HepG2 (cell line): ENCODE measurements around the gene EPB41. TPM values are rescaled to one million over a fixed set of nuclear protein-coding genes. Genes with fewer than 3 reads are reported as not detected.

Experiments used
- ATAC-seq: fragments of 200-7000 bp; cut with Tn5 transposase; 3 replicates; pipeline ENCODE4 v1.9.1; 2020; ENCODE audit warnings: mild to moderate bottlenecking, moderate library complexity
- BruUV-seq: library from RNA; stranded (reverse); fragments of 400-500 nt; replicated peaks from 2 replicates; lab custom pipeline; 2021; lab: Mats Ljungman, UMichigan
- CTCF ChIA-PET: fragments of 300-600 bp; formaldehyde crosslinking; extraction: SDS; loops from one replicate; lab custom pipeline; 2021; ENCODE audit warnings: low total read pairs, inconsistent platforms, low intra/inter-chr PET ratio; lab: Yijun Ruan, JAX
- POLR2A ChIA-PET: fragments of 350-600 bp; sonication (Branson Sonifier 250); formaldehyde crosslinking; loops from one replicate; lab custom pipeline; 2020; ENCODE audit warnings: antibody characterized with exemption, inconsistent platforms; lab: Yijun Ruan, JAX
- DNase-seq: peaks from one replicate; pipeline ENCODE4 v3.0.0-alpha.2; 2015; ENCODE audit warnings: low spot score
- FAIRE-seq: peaks from 3 replicates; lab custom pipeline; 2011; peaks lifted over from hg19 to GRCh38; lab: Jason Lieb, UNC
- H2AFZ ChIP-seq: one replicate; pipeline ENCODE4 v1.6.1; 2011; ENCODE audit warnings: low read length, inconsistent platforms
- H3K27ac ChIP-seq: fragments of 300-600 bp; 3 replicates; pipeline ENCODE4 v1.8.0; 2011; ENCODE audit warnings: mixed run types, mild to moderate bottlenecking, mixed read lengths, low read length, inconsistent platforms; ENCODE audit not compliant: insufficient read depth; ENCODE audit errors: extremely low read length
- H3K27me3 ChIP-seq, 2 experiments: fragments of 200-600 bp in 1 of 2; 2 replicates in 1 of 2; 3 replicates in 1 of 2; pipeline versions ENCODE4 v1.6.0 to v1.8.0; 2011; ENCODE audit warnings: low read length in 2 of 2, mild to moderate bottlenecking in 2 of 2, moderate library complexity in 2 of 2, inconsistent platforms in 1 of 2; ENCODE audit not compliant: insufficient read depth in 2 of 2, control insufficient read depth in 1 of 2
- H3K36me3 ChIP-seq, 2 experiments: fragments of 200-600 bp in 1 of 2; replicated peaks in 1 of 2; 2 replicates in 1 of 2; 3 replicates in 1 of 2; pipeline versions ENCODE4 v1.5.1 to v1.8.0; 2011; ENCODE audit warnings: low read length in 2 of 2, inconsistent platforms in 1 of 2; ENCODE audit not compliant: insufficient read depth in 2 of 2, control insufficient read depth in 1 of 2
- H3K4me1 ChIP-seq: 2 replicates; pipeline ENCODE4 v1.5.1; 2012; ENCODE audit warnings: low read length, inconsistent platforms; ENCODE audit not compliant: insufficient read depth
- H3K4me2 ChIP-seq: 2 replicates; pipeline ENCODE4 v1.6.0; 2011; ENCODE audit warnings: low read depth, low read length, inconsistent platforms
- H3K4me3 ChIP-seq, 3 experiments: fragments of 200-600 bp in 1 of 3; sonication (generic), shearing (Covaris generic) in 1 of 3; replicated peaks in 1 of 3; 2 replicates each; pipeline ENCODE4 v1.5.1; 2011 to 2016; ENCODE audit warnings: low read length in 3 of 3, inconsistent platforms in 2 of 3, low read depth in 2 of 3, mild to moderate bottlenecking in 2 of 3, control low read depth in 1 of 3, mixed read lengths in 1 of 3; ENCODE audit not compliant: insufficient read depth in 1 of 3
- H3K79me2 ChIP-seq: one replicate; pipeline ENCODE4 v1.6.1; 2011; ENCODE audit warnings: low read length, inconsistent platforms; ENCODE audit not compliant: insufficient read depth
- H3K9ac ChIP-seq: 2 replicates; pipeline ENCODE4 v1.6.0; 2011; ENCODE audit warnings: mild to moderate bottlenecking, low read depth, low read length, inconsistent platforms; ENCODE audit not compliant: insufficient read depth
- H3K9me3 ChIP-seq: 2 replicates; pipeline ENCODE4 v1.5.1; 2012; ENCODE audit warnings: mild to moderate bottlenecking, low read length
- H4K20me1 ChIP-seq: 2 replicates; pipeline ENCODE4 v1.6.0; 2011; ENCODE audit warnings: inconsistent platforms, mild to moderate bottlenecking, low read length, moderate library complexity; ENCODE audit not compliant: insufficient read depth
- SOX5 ChIP-seq: IDR thresholded peaks from 2 replicates; pipeline ENCODE4 v1.6.1; 2016; ENCODE audit warnings: borderline replicate concordance
- ZFP36 ChIP-seq: fragments of 150-350 bp; IDR thresholded peaks from 2 replicates; pipeline ENCODE4 v1.6.1; 2018; ENCODE audit warnings: borderline replicate concordance, low read length, low read depth; ENCODE audit not compliant: partially characterized antibody
- WGBS: methylation state at CpG from one replicate; pipeline ENCODE4 v1.1.6; 2017; ENCODE audit warnings: low lambda C conversion rate; 5-methylcytosine and 5-hydroxymethylcytosine counted together
- in situ Hi-C: cut with HindIII; loops from 2 replicates; pipeline ENCODE4 v1.10.0; 2017; ENCODE audit warnings: low pct_unique_long_range_greater_than_20kb; ENCODE audit not compliant: extremely low pct_ligation_motif_present
- intact Hi-C: fragments of 100-400 bp; cut with micrococcal nuclease; formaldehyde crosslinking; loops from one replicate; pipeline ENCODE4 v1.10.0; 2022; ENCODE audit not compliant: unreplicated experiment
- polyA plus RNA-seq, 8 experiments: library from polyadenylated mRNA; depleted of rRNA in 3 of 8; stranded (reverse) in 7 of 8; unstranded in 1 of 8; fragments of >200 nt; fragmentation: Illumina TruSeq in 4 of 8; extraction: Trizol in 4 of 8; gene quantifications; 2 replicates each; pipeline versions ENCODE4 v1.2.1 to v1.2.3, GENCODE V29; 2011 to 2016; ENCODE audit warnings: low read depth in 4 of 8, missing spikeins in 1 of 8, mixed read lengths in 1 of 8; ENCODE audit not compliant: insufficient read depth in 1 of 8
- total RNA-seq, 5 experiments: library from RNA; depleted of rRNA; stranded (reverse); fragments of >200 nt; fragmentation: Illumina TruSeq; extraction: Trizol; gene quantifications; 2 replicates each; pipeline ENCODE4 v1.2.3, GENCODE V29; 2016; ENCODE audit warnings: low read depth in 1 of 5
- TF ChIP-seq, protein P1 (sequence below): sonication (generic); formaldehyde crosslinking; IDR thresholded peaks from 2 replicates; pipeline ENCODE4 v1.4.0; 2020; ENCODE audit warnings: missing genetic modification reagents
- TF ChIP-seq, protein P2 (sequence below): IDR thresholded peaks from 2 replicates; pipeline ENCODE4 v1.6.1; 2016; ENCODE audit warnings: low read depth
- TF ChIP-seq, protein P3 (sequence below), 2 experiments: sonication (generic) in 1 of 2; formaldehyde crosslinking in 1 of 2; IDR thresholded peaks; 2 replicates each; pipeline versions ENCODE4 v1.5.1 to v1.6.1; 2011 to 2020; ENCODE audit warnings: borderline replicate concordance in 1 of 2, low read depth in 1 of 2, low read length in 1 of 2, mild to moderate bottlenecking in 1 of 2, missing genetic modification reagents in 1 of 2, moderate library complexity in 1 of 2

Gene EPB41
- total and polyA plus RNA-seq, 2 of the 13 experiments (the other 11 are each of a cell fraction or from before 2014, with no cell fraction given): 34.5 to 46.7 TPM

DNA sequence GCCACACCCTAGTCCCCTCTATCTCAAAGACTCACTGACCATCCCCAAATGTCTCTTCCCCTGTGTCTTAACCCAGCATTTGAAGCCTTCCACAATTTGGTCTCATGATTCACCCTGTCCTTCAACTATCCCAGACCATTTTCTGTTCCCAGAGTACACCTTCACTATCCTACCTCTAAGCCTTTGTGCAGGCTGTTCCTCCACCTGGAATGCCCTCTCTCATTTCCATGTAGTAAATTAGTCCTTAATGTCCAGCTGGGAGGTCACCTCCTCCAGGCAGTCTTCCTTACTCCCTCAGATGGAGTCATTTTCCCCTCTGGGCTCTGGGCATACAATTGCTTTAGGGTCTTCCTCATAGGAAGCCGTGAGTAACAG, 31.1 kb upstream of the EPB41 start:
- intact Hi-C loops: loop anchor here (10.0 kb wide), 1 partner anchor 242 kb away; the partner anchor contains the start of gene TMEM200B
- Histone ChIP-seq H3K4me3 (no peak overlapping the region), H3K9me3 (no peaks in the 10 kb centered on the region), H3K27ac (no peak overlapping the region), H3K36me3 (no peaks in the 10 kb centered on the region), H2AFZ (no peak overlapping the region), H4K20me1 (no peaks in the 10 kb centered on the region), H3K4me1 (peaks cover 67% of the 10 kb centered on the region), H3K4me2 (no peak overlapping the region), H3K79me2 (peaks cover 6% of the 10 kb centered on the region), H3K9ac (no peak overlapping the region), H3K27me3 (no peaks in the 10 kb centered on the region; a peak in 2 of 5 replicates)
- WGBS: 100% methylated on average over 1 of the region's 1 CpG
- ChIA-PET CTCF (no interaction called here), POLR2A (no interaction called here)
- FAIRE-seq (no peak), DNase-seq (no peak), ATAC-seq (no peak)
- TF ChIP-seq, protein P1, sequence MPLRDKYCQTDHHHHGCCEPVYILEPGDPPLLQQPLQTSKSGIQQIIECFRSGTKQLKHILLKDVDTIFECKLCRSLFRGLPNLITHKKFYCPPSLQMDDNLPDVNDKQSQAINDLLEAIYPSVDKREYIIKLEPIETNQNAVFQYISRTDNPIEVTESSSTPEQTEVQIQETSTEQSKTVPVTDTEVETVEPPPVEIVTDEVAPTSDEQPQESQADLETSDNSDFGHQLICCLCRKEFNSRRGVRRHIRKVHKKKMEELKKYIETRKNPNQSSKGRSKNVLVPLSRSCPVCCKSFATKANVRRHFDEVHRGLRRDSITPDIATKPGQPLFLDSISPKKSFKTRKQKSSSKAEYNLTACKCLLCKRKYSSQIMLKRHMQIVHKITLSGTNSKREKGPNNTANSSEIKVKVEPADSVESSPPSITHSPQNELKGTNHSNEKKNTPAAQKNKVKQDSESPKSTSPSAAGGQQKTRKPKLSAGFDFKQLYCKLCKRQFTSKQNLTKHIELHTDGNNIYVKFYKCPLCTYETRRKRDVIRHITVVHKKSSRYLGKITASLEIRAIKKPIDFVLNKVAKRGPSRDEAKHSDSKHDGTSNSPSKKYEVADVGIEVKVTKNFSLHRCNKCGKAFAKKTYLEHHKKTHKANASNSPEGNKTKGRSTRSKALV (CRISPR knock-in tag): no peak
- TF ChIP-seq, protein P2, sequence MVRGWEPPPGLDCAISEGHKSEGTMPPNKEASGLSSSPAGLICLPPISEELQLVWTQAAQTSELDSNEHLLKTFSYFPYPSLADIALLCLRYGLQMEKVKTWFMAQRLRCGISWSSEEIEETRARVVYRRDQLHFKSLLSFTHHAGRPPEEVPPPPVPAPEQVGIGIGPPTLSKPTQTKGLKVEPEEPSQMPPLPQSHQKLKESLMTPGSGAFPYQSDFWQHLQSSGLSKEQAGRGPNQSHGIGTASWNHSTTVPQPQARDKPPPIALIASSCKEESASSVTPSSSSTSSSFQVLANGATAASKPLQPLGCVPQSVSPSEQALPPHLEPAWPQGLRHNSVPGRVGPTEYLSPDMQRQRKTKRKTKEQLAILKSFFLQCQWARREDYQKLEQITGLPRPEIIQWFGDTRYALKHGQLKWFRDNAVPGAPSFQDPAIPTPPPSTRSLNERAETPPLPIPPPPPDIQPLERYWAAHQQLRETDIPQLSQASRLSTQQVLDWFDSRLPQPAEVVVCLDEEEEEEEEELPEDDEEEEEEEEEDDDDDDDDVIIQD (CRISPR knock-in tag): no peak
- TF ChIP-seq, protein P3, sequence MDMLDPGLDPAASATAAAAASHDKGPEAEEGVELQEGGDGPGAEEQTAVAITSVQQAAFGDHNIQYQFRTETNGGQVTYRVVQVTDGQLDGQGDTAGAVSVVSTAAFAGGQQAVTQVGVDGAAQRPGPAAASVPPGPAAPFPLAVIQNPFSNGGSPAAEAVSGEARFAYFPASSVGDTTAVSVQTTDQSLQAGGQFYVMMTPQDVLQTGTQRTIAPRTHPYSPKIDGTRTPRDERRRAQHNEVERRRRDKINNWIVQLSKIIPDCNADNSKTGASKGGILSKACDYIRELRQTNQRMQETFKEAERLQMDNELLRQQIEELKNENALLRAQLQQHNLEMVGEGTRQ (IDR thresholded peaks at IDR 0.05; ENCODE audit: low read depth, low read length): no peak
- TF ChIP-seq, protein P3 (CRISPR knock-in tag; IDR thresholded peaks at IDR 0.05; ENCODE audit: borderline replicate concordance): no peak
- peak; percentile 39 for TF ChIP-seq ZFP36
- TF ChIP-seq SOX5 (CRISPR knock-in tag): no peak
- in situ Hi-C loops: loop anchor here (5.0 to 10.0 kb wide), 4 partner anchors 102 to 314 kb away; partner anchors contain the start of gene TMEM200B
- BruUV-seq: no TSS peak
